HG03342 (cell line): ENCODE measurements around the gene SLC38A11.
"Not testable (repeated sequence)": the region's sequence is repeated elsewhere in the genome, so short reads cannot be mapped to it uniquely, and the experiment has no call there.

Experiments used
- ATAC-seq: cut with Tn5 transposase; IDR thresholded peaks from one replicate; pipeline ENCODE4 v1.9.1; 2021; ENCODE audit warnings: mild to moderate bottlenecking, moderate library complexity; ENCODE audit not compliant: unreplicated experiment

Gene SLC38A11

DNA sequence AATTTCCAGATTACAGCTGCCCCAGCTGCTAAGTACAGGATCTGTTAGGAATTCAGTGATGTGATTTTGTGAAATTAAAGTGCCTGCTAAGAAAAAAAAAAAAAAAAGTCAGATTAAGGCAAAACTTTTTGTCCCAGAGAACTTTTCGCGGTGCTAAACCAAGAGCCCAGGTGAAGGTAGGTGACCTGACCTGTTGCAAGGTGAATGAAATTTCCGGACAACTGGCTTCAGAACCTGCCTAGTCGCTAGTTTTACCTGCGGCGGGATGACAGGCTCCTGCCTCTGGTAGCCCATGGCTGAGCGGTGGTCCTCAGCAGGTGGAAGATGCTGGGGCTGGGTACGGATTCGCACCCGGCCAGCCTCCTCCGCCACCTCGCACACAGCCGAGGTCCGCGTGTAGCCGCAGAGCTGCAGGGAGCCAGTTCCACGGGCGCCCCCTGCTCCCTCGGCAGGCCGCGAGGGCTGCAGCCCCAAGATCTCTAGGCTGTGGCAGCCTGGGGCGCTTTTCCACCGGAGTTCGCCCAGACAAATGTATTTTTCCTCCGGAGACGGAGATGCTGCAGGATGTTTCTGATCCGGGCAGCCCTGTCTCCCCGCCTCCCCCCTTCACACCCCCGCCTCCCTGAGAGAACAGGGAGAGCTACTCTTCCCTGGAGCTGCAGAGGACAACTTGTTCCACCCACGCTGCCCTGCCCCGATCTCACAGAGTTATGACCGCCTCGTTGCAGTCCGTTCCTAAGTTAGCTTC, at the start of gene SLC38A11:
SLC38A11 (minus strand) TSS at position 572 of the 748 bp plus-strand sequence; CDS start at position 294, 278 bp downstream.
- ATAC-seq, result no peak

- ATAC-seq, result no peak
Observed at GRCh38 chr2:165003443-165004130, 48.3 kb upstream of the SLC38A11 start.

- no peak for ATAC-seq
Observed at GRCh38 chr2:165002638-165003037, 47.3 kb upstream of the SLC38A11 start.

GRCh38 chr2:164994664-164995299, 39.5 kb upstream of the SLC38A11 start:
- ATAC-seq, result not testable (repeated sequence)

DNA sequence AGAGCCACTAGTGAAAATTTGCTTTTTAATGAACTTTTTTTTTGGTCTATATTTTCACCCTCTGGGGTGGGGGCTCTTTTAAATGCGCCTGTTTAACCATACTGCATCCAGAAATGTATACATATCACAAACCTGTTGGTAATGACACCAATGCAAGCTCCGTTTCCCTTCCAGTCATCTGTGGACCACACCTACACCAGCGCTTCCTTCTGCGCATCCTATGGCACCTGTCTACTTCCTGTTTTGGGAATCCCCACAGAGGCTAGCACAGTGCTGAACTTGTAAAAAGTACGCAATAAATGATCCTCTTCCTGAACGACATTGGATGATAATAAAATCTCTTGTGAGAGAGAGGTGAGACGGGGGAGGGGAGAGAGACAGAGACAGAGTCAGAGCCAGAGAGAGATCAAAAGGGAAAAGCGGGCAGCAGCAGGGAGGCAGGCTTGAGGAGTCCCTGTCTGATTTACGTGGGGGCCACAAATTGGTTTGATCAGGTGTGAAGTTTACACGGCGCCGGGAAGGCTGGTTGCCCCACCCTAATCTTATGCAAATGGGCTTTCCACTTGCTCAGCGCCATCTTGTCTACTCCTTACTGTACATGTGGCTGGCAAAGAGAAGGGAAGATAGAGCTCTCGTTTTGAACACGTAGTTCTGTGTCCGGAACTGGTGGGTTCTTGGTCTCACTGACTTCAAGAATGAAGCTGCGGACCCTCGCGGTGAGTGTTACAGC, 38.1 kb upstream of the SLC38A11 start:
- no peak for ATAC-seq

DNA sequence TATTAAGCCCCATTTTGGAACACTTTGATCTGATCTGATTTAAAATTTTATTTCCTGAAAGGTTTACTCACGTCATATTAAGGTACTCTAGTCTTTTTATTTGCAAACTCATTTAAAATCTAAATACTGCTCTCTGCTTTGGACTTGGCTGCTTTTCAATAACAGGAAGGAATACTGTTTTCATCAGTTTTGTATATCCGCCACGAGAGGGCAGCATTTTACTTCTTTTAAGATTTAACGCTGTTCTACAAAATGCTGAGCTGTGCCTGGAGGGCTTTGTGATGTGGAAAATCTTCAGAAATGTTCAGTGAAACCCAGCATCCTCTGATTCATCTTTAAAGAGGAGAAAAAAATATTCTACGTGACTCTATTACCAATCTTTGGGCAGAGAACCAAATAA, 37.5 kb upstream of the SLC38A11 start:
- ATAC-seq, result peak; percentile 70

GRCh38 chr2:164992093-164992454, 36.7 kb upstream of the SLC38A11 start:
- ATAC-seq, result not testable (repeated sequence)

GRCh38 chr2:164991361-164992092, 36.2 kb upstream of the SLC38A11 start:
- peak; percentile 78 for ATAC-seq

DNA sequence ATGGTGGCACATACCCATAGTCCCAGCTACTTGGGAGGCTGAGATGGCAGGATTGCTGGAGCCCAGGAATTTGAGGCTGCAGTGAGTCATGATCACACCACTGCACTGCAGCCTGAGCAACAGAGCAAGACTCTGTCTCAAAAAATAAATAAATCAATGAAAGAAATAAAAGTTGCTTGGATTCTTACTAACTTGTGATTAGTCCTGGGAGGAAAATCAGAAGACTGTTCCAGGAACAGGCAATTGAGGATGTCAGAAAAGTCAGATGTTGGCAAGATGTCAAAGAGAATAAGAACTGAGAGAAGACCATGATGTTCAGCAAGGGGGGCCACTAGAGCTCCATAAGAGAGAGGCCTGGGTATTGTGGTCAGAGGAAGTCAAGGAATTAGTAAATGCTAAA, 35.6 kb upstream of the SLC38A11 start:
- ATAC-seq, result not testable (repeated sequence)

- not testable (repeated sequence) for ATAC-seq
Observed at GRCh38 chr2:164988805-164989204, 33.5 kb upstream of the SLC38A11 start.

DNA sequence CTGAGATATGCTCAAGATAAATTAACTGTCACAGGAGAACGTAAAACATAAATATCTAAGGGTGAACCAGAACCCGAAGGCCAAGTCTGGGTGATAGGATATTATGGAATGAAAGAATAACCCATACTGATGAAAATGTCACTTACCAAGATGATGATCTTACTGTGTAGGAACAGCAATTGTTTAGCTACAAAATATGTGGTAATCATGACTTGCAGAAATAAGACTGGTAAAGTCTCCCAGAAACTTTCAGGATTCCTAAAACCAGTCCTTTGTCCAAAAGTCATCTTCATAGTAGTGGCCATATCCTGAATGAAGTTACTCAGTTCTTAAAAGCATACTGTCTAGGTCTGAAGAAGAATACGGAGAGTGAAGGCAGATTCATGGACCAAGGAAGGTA, 30.7 kb upstream of the SLC38A11 start:
- ATAC-seq, result not testable (repeated sequence)

DNA sequence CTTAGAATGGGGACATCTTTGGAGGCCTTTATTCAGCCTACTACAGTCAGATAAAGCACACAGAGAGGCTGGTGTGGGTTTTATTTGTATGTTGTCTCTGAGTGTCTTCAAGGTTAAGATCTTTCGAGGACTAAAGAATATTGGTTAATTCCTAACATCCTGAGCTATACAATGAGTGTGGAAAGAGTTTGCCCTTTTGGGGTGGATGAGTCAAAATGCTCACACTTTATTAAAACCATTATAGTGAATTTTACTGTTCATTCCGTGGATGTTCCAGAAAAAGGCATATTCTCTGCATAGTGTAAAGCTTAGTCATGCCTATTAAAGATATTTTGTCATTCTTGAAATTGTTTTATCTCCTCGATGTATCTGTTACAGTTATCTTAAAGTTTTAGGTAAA, 29.1 kb upstream of the SLC38A11 start:
- ATAC-seq, result no peak

DNA sequence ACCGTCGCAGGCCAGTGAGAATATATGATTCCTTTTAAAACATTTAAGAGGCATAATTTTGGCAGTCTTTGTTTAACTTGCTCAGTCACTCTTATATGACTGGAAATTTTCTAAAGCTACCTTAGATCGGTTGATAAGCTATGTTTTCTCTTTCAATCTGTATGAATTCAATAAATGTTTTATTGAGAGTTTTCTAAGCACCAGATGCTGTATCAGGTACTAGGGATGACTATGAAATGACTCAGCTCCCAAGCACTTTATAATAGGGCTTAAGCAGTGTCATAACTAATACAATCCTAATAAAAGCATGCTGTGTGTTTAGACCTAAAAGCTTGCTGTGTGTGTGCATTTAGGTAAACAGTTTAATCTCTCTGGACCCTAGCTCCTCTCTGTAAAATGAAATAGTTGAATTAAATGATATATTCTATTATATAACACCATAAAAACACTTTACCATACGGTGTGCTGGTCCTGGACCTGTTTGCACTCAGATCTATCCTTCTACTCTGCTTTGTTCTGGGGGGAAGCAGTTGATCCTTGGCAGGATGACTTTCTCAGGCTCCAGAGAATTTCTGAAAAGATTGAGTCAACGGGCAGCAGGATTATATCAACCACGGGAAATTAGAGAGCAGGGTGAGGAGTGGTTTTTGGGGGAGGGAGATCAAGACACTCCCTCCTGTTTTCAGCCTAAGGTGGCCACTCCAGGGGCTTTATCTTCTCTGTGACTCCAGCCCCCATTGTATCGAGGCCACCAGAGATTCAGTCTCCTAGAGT, 26.1 kb upstream of the SLC38A11 start:
- no peak for ATAC-seq

DNA sequence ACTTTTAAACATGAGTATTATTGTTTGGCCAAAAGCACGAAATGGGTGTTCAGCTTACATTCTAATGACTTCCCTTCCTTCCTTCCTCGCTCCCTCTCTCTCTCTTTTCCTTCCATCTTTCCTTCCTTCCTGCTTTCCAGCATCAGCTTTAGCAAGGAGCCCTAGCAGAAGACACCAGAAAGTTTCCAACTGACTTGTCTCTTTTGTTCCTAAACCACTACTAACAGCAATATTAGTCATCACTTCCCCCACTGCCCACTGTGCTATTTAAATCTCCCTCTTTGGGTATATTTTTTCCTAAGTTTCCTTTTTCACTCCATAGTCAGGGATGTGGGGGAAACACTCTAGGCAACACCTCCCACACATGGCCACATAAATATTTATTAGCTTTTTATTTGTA, 25.4 kb upstream of the SLC38A11 start:
- ATAC-seq, result not testable (repeated sequence)

- no peak for ATAC-seq
Observed at GRCh38 chr2:164979113-164979512, 23.8 kb upstream of the SLC38A11 start.

DNA sequence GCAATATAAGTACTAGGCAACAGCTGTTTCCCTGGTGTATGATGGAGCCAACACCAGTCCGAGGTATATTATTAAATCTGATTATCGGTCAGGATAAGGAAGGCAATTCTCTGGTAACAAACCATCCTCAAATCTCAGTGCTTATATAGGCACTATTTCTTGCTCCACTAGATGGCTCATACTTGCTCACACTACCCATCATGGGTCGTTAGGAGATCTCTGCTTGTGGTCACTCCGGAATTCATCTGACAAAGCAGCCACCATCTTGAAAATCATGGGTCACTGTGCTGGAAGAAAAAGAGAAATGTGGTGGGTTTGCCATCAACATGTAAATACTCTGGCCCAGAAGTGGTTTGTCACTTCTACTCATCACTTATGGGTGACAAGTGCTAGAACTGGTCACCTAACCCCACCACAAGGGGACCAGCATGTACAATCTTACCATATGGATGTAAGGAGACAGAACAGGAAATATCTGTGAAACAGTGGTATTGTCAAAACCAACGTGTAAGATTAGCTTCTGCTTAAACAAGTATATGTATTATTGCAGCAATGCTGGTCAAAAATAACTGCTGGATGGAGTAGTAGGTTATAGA, 21.6 kb upstream of the SLC38A11 start:
- not testable (repeated sequence) for ATAC-seq

DNA sequence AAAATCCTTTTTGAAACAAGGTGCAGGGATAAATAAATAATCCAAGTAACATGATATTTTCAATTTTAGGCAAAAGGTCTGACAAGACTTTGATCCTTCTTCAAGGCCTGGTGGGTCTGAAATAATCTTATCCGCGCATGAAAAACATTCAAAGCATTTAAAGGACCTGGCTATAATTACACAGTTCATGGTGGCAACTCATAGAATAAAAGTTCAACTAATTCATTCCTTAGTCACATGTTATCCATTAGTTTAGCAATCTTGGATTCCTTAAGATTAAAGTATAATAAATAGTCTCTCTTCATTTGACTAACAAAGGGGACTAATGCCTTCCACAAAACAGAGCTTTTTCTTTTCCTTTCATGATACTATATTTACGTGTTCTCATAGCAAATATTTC, 21.0 kb upstream of the SLC38A11 start:
- no peak for ATAC-seq

- no peak for ATAC-seq
Observed at GRCh38 chr2:164975891-164976290, 20.6 kb upstream of the SLC38A11 start.

DNA sequence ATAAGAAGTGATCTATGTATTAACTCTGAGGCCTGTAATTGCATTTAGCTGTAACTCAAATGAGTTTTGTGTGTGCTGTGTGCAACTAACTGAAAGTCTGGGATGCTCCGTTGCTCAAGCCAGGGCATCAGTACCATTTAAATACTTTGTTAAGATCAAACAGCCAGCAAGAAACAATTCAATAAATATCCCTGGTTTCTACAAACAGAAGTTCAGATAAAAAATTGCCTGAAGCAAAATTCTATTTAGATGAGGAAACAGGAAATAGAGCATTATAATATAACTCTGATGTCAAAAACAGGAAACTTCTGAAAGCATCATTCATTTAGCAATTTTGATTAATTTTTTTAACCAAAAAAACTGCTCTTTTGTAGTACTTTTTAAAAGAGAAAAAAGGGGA, 18.9 kb upstream of the SLC38A11 start:
- no peak for ATAC-seq
